HepG2 (cell line): ENCODE data around the gene NR1H3. TPM values are rescaled to one million over a fixed set of nuclear protein-coding genes. Genes with fewer than 3 reads are reported as not detected.

Experiments used
- ELF1 ChIP-seq: sonication (generic); formaldehyde crosslinking; IDR thresholded peaks from 2 replicates; pipeline ENCODE4 v1.4.0; 2020; ENCODE audit warnings: missing genetic modification reagents
- ESRRA ChIP-seq: sonication (generic); formaldehyde crosslinking; IDR thresholded peaks from 2 replicates; pipeline ENCODE4 v1.5.1; 2020; ENCODE audit warnings: mild to moderate bottlenecking, low read depth, missing genetic modification reagents
- ETV6 ChIP-seq: sonication (generic); formaldehyde crosslinking; conservative IDR thresholded peaks from 2 replicates; pipeline ENCODE4 v1.4.0; 2020; ENCODE audit warnings: missing genetic modification reagents
- HMGXB4 ChIP-seq, 2 experiments: sonication (generic) in 1 of 2; formaldehyde crosslinking in 1 of 2; IDR thresholded peaks; 2 replicates each; pipeline versions ENCODE4 v1.4.0 to v1.6.1; 2018 to 2020; ENCODE audit warnings: missing genetic modification reagents in 2 of 2, borderline replicate concordance in 1 of 2, low read depth in 1 of 2, mild to moderate bottlenecking in 1 of 2, missing biosample characterization in 1 of 2
- KDM5B ChIP-seq: sonication (generic); formaldehyde crosslinking; IDR thresholded peaks from 2 replicates; pipeline ENCODE4 v1.4.0; 2020; ENCODE audit warnings: missing genetic modification reagents, mild to moderate bottlenecking, borderline replicate concordance
- MTERF4 ChIP-seq: sonication (generic); formaldehyde crosslinking; IDR thresholded peaks from 2 replicates; pipeline ENCODE4 v1.8.0; 2023; ENCODE audit warnings: mild to moderate bottlenecking, missing genetic modification reagents
- PRDM15 ChIP-seq: sonication (generic); formaldehyde crosslinking; IDR thresholded peaks from 2 replicates; pipeline ENCODE4 v1.4.0; 2020; ENCODE audit warnings: missing genetic modification reagents
- RFX5 ChIP-seq: IDR thresholded peaks from 2 replicates; pipeline ENCODE4 v1.6.1; 2011; ENCODE audit warnings: low read depth, low read length, improper control_type of control experiment
- SOX13 ChIP-seq, 3 experiments: fragments of 450-650 bp in 1 of 3; sonication (generic) in 1 of 3; formaldehyde crosslinking in 1 of 3; IDR thresholded peaks in 2 of 3; conservative IDR thresholded peaks in 1 of 3; 2 replicates each; pipeline versions ENCODE4 v1.5.0 to v1.6.1; 2016 to 2020; ENCODE audit warnings: antibody characterized with exemption in 1 of 3, mild to moderate bottlenecking in 1 of 3, missing compliant biosample characterization in 1 of 3, missing genetic modification reagents in 1 of 3, moderate library complexity in 1 of 3
- THAP9 ChIP-seq: sonication (generic); formaldehyde crosslinking; IDR thresholded peaks from 2 replicates; pipeline ENCODE4; 2020; ENCODE audit warnings: missing genetic modification reagents, mild to moderate bottlenecking, borderline replicate concordance
- ZNF329 ChIP-seq: sonication (generic); formaldehyde crosslinking; IDR thresholded peaks from 2 replicates; pipeline ENCODE4 v1.9.0; 2021; ENCODE audit warnings: low read depth, mild to moderate bottlenecking, missing genetic modification reagents
- ZNF513 ChIP-seq: sonication (generic); formaldehyde crosslinking; conservative IDR thresholded peaks from 2 replicates; pipeline ENCODE4 v1.5.0; 2020; ENCODE audit warnings: missing genetic modification reagents
- ZNF704 ChIP-seq: sonication (generic); formaldehyde crosslinking; IDR thresholded peaks from 2 replicates; pipeline ENCODE4 v1.8.1; 2023; ENCODE audit warnings: mild to moderate bottlenecking, inconsistent platforms, moderate library complexity, missing genetic modification reagents, borderline replicate concordance
- polyA plus RNA-seq, 8 experiments: library from polyadenylated mRNA; depleted of rRNA in 3 of 8; stranded (reverse) in 7 of 8; unstranded in 1 of 8; fragments of >200 nt; fragmentation: Illumina TruSeq in 4 of 8; extraction: Trizol in 4 of 8; gene quantifications; 2 replicates each; pipeline versions ENCODE4 v1.2.1 to v1.2.3, GENCODE V29; 2011 to 2016; ENCODE audit warnings: low read depth in 4 of 8, missing spikeins in 1 of 8, mixed read lengths in 1 of 8; ENCODE audit not compliant: insufficient read depth in 1 of 8
- total RNA-seq, 5 experiments: library from RNA; depleted of rRNA; stranded (reverse); fragments of >200 nt; fragmentation: Illumina TruSeq; extraction: Trizol; gene quantifications; 2 replicates each; pipeline ENCODE4 v1.2.3, GENCODE V29; 2016; ENCODE audit warnings: low read depth in 1 of 5

Gene NR1H3
- total and polyA plus RNA-seq, 2 of the 13 experiments (the other 11 are each of a cell fraction or from before 2014, with no cell fraction given) = 41.8 to 102 TPM

GRCh38 chr11:47248664-47249377 is 9.0 kb upstream of the NR1H3 start, which contains the start of gene ACP2 (continued):
- peak; percentile 59; the same call in 1 of the 2 replicates for TF ChIP-seq SOX13 (IDR thresholded peaks at IDR 0.05)
- peak in 1 of 2 experiments; percentile 51; a peak in 1 of 4 replicates for TF ChIP-seq SOX13 (CRISPR knock-in tag; conservative IDR thresholded peaks at IDR 0.05 in 1 of 2, IDR thresholded peaks at IDR 0.05 in 1 of 2)
- TF ChIP-seq THAP9 (CRISPR knock-in tag) = peak; percentile 97
- no peak for TF ChIP-seq RFX5
- TF ChIP-seq ELF1 = peak; percentile 84
- TF ChIP-seq PRDM15 (CRISPR knock-in tag) = peak; percentile 75; the same call in 1 of the 2 replicates
- TF ChIP-seq ZNF704 = peak; percentile 75; the same call in 1 of the 2 replicates
- TF ChIP-seq ZNF513 = no peak
- TF ChIP-seq ZNF329 = peak; percentile 66; the same call in 1 of the 2 replicates
- peak; percentile 94 for TF ChIP-seq KDM5B
- TF ChIP-seq ESRRA (CRISPR knock-in tag) = peak; percentile 94
- TF ChIP-seq MTERF4 (CRISPR knock-in tag) = peak; percentile 79; the same call in 1 of the 2 replicates
- peak; percentile 94 to 96 for TF ChIP-seq HMGXB4 (CRISPR knock-in tag; IDR thresholded peaks at IDR 0.05; ENCODE audit: borderline replicate concordance in 1 of 2, low read depth in 1 of 2)
- TF ChIP-seq ETV6 (CRISPR knock-in tag) = peak; percentile 92; the same call in 1 of the 2 replicates
